CD4-positive, alpha-beta T cell treated with Interleukin-15 for 1 hour (primary cell): ENCODE results near the gene OBP2B.
"Not testable (repeated sequence)": the region's sequence is repeated elsewhere in the genome, so short reads cannot be mapped to it uniquely, and the experiment has no call there.

ENCODE experiments used
- DNase-seq: peaks from one replicate; pipeline ENCODE4 v3.0.0-alpha.2; 2020

The OBP2B gene

GRCh38 chr9:133200631-133201030, 8.4 kb downstream of the OBP2B start:
- no peak for DNase-seq

DNA sequence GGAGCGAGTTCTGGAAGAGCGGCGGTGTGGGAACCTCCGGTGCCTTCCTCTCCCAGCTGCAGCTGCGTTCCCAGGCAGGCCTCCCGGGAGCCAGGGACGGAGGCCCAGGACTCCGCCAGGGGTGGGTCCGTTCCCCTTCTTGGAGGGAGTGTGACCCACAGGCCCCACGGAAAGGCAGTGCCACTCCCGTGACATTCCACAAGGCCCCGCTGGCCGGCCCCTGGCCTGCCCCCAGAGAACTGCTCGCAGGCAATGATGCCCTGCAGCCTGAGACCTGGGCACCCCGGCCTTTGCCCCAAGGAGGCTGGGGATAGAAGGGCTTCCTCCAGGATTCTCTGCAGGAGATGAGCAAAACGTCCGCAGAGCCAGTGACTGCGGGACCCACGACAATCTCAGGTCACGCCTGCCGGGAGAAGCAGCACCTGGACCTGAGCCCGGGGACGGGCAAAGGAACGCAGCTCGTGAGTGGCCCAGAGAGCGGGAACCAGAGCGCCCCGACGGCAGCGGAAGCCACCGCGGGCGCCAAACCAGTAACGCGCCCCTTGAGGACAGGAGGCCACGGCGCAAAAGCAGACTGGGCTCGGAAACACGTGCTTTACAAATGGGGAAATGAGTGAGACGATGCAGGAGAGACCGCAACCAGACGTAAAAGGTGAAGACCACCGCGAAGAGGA, 9.3 kb downstream of the OBP2B start:
- peak; percentile 56 for DNase-seq

- no peak for DNase-seq
These were observed 14.0 kb downstream of the OBP2B start for GRCh38 chr9:133195029-133195428.

DNA sequence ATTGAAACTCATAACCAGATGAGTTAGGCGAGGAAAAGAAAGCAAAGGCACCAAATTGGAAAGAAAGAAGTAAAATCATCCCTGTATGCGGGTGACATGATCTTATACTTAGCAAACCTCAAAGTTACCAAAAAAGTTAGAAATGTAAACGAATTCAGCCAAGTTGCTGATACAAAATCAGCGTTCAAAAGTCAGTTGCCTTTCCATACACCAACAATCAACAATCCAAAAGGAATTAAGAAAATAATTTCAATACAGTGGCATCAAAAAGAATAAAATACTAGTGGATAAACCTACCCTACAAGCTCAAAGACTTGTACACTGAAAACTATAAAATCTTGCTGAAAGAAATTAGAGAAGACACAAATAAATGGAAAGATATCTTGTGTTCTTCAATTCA, 14.5 kb downstream of the OBP2B start:
- DNase-seq = no peak

- no peak for DNase-seq
These were observed 17.1 kb downstream of the OBP2B start for GRCh38 chr9:133191989-133192388.

DNA sequence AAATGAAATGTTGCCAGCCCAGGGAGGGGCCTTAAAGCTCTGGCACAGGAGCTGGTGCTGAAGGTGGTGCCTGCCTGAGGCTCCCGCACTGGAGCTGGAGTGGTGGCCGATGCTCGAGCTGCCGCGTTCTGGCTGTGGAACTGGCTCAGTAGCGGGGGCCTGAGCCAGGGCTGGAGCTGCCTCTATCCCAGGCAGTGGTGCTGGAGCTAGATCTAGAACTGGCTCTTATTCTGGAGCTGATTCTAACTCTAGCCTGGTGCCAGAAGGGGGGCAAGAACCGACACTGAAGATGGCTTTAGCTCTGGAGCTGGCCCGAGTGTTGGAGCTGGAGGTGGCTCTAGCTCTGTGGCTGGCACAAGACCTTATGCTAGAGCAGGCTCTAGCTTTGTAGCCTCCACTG, 19.2 kb downstream of the OBP2B start:
- DNase-seq = no peak

GRCh38 chr9:133188843-133189180, 20.2 kb downstream of the OBP2B start:
- DNase-seq = no peak

DNA sequence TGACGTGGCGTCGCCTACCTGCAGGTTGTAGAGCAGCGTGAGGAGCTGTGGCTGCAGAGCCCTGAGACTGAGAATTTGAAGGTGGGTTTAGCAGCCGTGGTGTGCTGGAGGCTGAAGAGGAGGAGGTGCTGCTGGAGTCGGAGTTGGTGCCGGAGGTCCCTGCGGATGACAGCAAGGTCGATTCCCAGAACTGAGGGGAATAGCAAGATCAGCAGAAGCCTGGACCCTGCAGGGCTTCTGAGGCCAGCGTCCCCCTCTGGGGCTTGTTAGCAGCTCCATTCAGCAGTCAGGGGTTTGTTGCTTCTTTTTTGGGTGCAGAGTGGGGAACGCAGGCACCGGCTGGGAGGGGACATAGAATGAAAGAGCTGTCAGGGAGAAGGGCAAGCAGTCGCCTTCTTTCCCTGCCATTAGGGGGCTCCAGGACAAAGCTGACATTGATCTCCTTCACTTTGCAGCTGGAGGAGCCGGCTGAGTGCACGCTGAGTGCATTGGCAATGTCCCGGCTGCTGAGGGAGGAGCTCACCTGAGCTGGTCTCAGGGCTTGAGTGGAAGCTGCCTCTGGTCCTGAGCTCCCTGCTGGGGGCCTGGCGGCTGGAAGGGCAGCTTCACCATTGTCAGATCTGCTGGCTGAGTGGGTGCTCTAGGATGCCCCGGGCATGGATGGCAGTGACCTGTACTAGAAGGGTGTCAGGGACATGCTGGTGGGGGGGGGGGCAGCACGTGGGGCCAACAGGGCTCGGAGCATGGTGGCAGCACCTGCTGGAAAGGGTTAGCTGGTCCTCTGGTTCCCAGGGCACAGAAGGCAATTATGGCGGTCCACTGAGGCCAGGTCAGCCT, 20.8 kb downstream of the OBP2B start:
- no peak for DNase-seq

GRCh38 chr9:133187561-133188005, 21.5 kb downstream of the OBP2B start:
- no peak for DNase-seq

DNA sequence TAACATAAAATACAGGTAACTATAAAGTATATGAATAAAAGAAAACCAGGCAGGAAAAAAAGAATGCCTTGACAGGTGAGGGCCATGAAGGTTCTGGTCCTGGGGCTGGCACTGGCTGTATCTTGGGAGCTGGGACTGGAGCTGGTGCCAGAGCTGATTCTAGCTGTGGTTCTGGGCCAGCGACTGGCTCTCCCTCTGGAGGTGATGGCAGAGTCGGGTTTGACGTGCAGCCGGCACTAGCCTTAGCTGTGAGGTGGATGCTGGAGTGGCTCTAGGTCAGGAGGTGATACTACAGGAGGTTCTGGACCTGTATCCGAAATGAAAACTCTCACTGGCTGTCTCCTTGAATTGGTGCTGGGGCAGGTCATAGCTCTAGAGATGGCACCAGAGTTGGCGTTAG, 22.3 kb downstream of the OBP2B start:
- DNase-seq = no peak

- peak; percentile 30 for DNase-seq
These were observed 24.1 kb downstream of the OBP2B start for GRCh38 chr9:133184971-133185370.

DNA sequence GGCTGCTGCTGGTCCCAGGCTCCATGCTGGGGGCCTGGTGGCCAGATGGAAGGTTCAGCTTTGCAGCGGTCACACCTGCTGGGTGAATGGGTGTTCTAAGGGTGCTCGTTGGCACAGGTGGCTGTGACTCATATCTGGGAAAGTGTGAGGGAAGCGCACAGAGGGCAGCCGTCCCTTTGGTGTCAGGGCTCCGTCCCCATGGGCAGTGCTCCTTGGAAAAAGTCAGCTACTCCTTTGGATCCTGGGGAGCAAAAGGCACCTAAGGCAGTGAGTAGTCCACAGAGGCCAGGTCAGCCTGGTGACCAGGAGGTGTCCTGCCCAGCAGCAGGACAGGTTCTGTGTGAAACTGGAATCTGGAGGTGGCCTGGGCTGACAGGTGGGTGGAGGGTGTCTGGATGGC, 26.9 kb downstream of the OBP2B start:
- no peak for DNase-seq

GRCh38 chr9:133181561-133181960, 27.5 kb downstream of the OBP2B start:
- no peak for DNase-seq

DNA sequence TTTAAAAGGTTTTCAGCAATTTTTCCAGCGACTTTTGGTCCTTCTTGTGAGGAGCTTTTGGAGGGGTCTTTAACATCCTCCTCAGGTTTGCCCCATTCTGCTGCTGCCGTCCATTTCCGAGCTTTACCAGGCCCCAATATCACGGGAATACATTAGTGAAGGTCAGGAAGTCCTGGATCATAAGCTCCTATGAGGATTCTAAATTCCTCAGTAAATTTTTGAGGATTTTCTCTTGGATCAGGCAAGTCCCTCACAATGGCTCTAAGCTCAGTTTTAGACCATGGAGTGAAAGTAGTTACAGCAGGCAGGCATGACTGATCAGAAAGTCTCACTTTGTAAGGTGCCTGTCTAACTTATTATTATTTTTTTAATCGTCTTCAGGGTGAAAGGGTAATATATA, 28.1 kb downstream of the OBP2B start:
- DNase-seq = no peak

DNA sequence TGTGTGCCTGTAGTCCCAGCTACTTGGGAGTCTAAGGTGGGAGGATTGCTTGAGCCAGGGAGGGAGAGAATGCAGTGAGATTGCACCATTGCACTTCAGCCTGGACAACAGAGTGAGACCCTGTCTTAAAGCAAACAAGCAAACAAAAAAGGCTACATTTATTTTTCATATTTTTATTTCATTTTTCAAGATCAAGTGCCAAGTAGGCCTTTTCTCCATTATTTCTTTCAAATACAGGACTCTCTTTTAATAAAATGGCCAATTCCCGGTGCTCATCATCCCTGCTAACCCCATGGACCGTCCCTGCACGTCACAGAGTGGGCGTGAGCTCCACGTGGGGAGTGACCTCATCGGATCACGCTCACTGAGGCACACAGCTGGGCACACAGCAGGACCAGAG, 36.0 kb downstream of the OBP2B start:
- DNase-seq = no peak

DNA sequence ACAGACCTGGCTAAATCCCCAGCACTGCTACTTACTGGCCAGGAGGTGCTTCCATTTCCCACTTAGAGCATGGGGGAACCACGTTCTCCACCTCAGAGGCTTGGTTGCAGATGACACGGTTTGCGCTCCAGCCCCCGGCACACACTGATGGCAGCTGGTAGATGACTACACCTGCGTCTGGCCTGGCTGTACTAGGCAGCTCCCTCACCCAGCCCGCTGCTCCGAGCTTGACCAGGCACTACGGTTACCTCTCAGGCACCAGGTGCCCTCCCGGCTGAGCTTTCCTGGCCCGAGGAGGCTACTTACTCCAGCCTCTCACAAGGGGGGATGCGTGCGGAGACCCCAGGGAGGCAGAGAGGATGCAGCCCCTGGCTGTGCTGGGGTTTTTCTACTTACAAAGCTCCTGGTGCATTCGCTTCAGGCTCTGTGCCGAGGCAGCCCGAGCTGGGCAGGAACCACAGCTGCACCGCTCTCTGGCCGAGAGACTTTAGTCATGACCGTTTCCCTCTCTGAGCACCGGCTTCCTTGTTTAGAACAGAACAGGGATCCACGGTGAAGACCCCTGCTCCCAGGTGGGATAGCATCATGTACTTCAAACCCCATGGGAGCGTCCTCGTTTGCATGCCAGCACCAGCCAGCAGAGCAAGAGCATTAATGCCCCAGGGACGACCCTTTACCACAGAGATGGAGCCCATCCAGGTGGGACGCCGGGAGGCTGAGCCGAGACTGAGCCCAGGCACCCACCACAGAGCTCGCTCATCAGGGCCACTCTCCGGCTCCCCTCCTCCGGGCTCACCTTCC, 37.7 kb downstream of the OBP2B start:
- no peak for DNase-seq

DNA sequence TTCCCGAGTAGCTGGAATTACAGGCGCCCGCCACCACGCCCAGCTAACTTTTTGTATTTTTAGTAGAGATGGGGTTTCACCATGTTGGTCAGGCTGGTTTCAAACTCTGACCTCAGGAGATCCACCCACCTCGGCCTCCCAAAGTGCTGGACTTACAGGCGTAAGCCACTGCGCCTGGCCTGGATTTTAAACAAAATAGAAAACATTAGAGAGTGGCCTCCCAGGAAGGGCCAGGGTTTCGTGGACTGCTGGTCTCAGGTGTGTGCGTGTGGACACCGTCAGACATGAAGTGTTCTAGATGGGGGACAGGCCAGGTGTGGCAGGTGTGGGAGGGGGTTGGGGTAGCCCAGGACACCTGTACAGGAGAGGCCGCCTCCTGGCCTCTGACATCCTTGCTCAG, 38.3 kb downstream of the OBP2B start:
- DNase-seq = no peak

DNA sequence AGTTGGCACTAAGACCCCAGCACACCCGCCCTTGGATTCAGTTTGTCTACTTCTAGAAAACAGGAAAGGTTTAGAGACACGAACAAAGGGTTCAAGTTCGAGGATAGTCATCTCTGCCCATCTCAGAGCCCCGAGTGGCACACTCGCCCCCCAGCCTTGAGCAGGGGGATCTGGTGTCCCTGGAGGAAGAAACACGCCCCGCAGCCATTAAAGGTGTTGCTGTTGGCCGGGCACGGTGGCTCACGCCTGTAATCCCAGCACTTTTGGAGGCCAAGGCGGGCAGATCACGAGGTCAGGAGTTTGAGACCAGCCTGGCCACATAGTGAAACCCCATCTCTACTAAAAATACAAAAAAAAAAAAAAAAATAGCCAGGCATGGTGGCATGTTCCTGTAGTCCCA, 39.4 kb downstream of the OBP2B start:
- not testable (repeated sequence) for DNase-seq

DNA sequence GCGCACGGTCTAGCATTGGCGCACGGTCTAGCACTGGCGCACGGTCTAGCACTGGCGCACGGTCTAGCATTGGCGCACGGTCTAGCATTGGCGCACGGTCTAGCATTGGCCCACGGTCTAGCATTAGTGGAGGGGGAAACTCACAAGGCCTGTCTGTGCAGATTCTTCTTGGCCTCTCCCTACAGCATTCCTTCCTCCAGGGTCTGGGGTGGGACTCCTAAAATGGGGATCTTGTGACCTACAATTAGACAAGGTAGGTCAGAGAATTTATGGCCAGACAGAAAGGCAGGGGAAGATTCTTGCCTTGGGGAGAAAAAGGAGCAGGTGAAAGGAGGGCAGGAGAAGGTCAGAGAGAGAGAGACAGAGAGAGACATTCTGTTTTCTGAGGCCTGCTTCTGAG, 39.9 kb downstream of the OBP2B start:
- no peak for DNase-seq

- no peak for DNase-seq
These were observed 40.6 kb downstream of the OBP2B start for GRCh38 chr9:133168432-133168831.

GRCh38 chr9:133167769-133168168, 41.3 kb downstream of the OBP2B start:
- no peak for DNase-seq

GRCh38 chr9:133167096-133167730, 41.8 kb downstream of the OBP2B start:
- DNase-seq = no peak

- no peak for DNase-seq
These were observed 42.7 kb downstream of the OBP2B start for GRCh38 chr9:133166392-133166791.

- DNase-seq = no peak
These were observed 43.7 kb downstream of the OBP2B start for GRCh38 chr9:133165452-133165730.
